HG03108 (cell line): Measurements from ENCODE around the gene CRELD1.
"Not testable (repeated sequence)": the region's sequence is repeated elsewhere in the genome, so short reads cannot be mapped to it uniquely, and the experiment has no call there.

Experiments
- ATAC-seq: cut with Tn5 transposase; IDR thresholded peaks from one replicate; pipeline ENCODE4 v1.9.1; 2021; ENCODE audit warnings: moderate library complexity; ENCODE audit not compliant: unreplicated experiment

CRELD1 gene, protein sequence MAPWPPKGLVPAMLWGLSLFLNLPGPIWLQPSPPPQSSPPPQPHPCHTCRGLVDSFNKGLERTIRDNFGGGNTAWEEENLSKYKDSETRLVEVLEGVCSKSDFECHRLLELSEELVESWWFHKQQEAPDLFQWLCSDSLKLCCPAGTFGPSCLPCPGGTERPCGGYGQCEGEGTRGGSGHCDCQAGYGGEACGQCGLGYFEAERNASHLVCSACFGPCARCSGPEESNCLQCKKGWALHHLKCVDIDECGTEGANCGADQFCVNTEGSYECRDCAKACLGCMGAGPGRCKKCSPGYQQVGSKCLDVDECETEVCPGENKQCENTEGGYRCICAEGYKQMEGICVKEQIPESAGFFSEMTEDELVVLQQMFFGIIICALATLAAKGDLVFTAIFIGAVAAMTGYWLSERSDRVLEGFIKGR

DNA sequence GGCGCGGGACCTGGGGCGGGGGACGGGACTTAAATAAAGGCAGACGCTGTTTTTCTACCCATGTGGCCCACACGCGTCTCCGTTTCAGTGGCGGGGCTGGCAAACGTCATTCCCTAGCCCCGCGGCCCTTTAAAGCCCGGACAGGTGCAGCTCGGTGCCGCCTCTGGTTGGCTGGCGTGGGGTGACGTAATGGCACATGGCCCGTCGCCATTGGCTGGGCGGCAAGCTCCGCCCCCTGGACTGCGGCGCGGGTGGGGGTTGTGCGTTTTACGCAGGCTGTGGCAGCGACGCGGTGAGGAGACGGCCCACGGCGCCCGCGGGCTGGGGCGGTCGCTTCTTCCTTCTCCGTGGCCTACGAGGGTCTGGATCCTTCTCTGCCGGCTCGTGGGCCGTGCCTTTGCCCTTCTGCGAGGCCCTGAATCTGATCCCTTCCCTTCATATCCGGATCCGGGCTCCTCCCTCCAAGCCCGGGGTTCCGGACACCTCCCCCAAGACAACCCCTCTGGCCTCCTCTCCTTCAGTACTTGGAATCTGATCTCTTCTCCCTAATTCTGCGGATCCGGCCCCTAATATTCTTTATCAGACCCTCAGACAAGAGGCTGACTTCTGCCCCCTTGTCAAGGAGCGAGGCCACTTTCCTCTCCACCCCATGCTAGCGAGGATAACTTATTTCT lies at the start of gene CRELD1:
Gene CRELD1 (plus strand): TSS at position 274 of the 674 bp plus-strand sequence. CDS start 605 bp downstream, outside the sequence.
- peak; percentile 89 for ATAC-seq

DNA sequence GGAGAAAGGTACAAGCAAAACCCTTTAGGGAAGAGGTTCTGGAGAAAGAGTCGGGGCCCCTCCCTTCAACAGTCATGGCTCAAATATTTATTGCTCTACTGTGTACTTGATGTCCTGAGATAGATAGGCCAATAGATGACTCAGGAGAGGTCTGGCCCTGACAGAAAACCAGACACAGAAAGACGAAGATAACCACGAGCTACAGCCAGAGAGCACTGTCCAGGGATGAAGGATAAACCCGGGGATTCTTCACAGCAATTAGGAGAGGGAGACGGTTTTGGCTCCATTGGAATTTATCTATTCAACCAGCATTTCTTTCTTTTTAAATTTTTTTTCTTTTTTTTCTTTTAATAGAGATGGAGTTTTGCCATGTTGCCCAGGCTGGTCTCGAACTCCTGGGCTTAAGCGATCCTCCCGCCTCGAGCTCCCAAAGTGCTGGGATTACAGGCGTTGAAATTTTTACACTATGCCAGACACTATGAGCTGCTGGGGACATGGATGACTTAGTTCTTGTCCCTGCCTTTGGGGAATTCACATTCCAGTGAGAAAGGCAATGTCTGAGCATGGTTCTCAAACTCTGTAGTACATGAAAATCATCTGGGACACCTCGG lies 49.0 kb upstream of the CRELD1 start:
- no peak for ATAC-seq

DNA sequence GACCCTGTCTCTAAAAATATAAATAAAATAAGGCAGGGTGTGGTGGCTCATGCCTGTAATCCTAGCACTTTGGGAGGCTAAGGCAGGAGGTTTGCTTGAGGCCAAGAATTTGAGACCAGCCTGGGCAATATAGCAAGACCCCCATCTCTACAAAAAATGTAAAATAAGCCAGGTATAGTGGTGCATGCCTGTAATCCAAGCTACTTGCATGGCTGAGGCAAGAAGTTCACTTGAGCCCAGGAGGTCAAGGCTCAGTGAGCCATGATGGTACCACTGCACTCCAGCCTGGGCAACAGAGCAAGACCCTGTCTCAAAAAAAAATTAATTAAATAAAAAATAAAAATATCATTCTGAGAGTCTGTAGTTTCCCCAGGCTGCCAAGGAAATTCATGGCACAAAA lies 47.3 kb upstream of the CRELD1 start:
- no peak for ATAC-seq

DNA sequence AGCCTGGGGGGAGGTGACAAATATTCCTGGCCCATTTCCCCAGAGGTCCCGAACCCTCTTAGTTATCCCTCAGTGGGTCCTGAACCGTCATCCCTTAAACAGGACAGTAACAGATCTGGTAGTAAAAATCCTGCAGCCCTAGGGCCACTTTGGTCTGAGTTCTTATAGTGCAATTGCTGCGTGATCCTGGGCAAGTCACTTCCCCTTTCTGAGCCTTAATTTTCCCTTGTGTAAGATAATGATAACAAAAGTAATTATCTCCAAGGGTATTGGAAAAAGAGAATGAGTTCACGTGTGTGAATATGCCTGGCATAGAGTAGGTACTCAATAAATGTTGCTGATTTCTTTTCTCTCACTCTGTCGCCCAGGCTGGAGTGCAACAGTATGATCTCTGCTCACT lies 46.2 kb upstream of the CRELD1 start:
- ATAC-seq = no peak

DNA sequence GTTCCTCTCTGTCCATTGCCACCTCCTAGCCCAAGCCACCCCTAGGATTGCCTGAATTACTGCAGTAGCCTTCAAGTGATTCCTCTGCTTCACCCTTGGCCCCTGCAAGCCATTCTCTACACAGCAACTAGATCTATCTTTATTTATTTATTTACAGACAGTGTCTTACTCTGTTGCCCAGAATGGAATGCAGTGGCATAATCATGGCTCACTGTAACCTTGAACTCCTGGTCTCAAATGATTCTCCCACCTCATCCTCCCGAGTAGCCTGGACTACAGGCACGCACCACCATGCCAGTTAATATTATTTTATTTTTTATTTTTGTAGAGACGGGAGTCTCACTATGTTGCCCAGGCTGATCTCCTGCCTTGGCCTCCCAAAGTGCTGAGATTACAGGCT lies 45.1 kb upstream of the CRELD1 start:
- ATAC-seq = no peak

DNA sequence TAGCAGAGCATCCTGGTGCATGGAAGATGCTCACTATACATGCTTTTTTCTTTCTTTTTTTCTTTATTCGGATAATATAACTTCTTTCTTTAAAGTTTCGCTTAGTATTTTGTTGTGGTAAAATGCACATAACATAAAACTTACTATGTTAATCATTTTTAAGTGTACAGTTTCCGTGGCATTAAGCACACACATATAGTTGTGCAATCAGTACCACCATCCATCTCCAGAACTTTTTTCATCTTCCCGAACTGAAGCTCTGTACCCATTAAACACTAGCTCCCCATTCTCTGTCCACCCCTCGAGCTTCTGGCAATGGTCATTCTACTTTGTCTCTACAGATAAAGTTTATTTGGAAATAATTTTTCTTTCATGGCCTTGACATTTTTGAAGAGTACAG lies 44.2 kb upstream of the CRELD1 start:
- no peak for ATAC-seq

DNA sequence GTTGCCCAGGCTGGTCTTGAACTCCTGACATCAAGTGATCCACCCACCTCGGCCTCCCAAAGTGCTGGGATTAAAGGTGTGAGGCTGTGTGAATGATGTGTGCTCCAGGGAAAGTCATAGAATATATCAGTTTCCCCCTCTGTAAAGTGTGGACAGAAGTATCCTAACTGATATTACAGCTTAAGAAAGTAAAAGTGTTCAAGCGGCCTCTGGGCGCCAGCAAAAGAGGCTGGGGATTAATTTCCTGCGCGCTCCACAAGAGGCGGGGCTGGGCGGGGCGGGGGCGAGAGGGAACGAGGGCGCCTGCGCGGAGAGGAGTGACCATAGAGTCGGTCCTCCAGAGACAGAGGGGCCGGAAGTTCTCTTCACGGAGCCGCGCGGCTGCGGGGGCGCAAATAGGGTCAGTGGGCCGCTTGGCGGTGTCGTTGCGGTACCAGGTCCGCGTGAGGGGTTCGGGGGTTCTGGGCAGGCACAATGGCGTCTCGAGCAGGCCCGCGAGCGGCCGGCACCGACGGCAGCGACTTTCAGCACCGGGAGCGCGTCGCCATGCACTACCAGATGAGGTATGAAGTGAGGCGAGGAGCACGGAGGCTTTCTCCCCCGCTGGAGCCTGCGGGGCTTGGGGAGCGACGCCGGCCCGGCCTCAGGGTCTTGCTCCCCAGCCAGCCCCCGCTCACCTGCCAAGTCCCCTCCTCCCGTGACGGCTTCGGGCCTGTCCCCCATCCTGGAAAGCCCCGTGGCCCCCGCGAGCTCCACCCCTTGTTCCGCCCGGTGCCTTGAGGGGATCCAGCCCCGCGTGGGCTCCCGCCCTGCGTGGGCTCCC lies 43.2 kb upstream of the CRELD1 start, which contains the start of gene JAGN1:
Gene JAGN1 (plus strand): TSS at position 362 of the 823 bp plus-strand sequence. CDS start 113 bp downstream, at position 475.
- ATAC-seq = peak; percentile 66

DNA sequence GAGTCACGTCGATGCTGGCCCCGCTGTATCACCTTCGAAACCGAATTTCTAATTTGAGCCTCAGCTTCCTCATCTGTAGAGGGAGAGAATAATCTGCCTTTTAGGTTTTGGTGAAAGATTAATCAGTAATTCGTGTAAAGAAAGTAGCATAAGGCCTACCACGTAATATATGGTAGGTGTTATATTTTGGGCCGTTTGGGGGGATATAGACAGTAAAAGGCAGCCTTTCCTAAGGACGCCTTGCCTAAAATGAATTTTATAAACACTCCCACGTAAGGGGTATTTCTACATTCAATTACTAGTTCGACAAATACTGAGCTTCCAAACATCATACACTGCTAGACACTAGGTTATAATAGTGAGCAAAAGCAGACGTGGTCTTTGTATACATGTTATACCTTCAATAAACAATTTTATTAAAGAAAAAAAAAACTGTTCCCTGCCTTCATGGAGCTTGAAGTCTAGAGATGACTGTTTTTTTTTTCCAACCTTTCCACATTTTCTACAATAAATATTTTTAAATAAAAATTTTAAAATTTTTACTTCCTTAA lies 42.5 kb upstream of the CRELD1 start:
- ATAC-seq = no peak

DNA sequence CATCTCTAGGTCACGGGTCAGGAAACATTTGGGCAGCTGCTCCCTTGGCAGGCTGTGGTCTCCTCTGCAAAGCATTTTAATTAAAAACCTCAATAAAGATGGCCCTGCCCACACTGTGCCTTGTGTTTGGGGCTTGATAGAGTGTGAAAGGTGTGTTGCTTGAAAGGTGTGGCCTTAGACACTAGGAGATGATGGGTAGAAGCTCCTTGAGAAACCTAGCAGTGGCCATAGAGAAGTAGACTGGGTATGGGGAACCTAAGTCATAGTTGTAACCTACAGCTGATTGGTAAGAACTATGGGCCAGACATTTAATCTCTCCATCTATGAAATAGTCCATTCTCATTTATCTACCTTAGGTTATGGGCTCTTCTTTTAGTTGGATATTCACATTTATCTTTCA lies 39.9 kb upstream of the CRELD1 start:
- no peak for ATAC-seq

DNA sequence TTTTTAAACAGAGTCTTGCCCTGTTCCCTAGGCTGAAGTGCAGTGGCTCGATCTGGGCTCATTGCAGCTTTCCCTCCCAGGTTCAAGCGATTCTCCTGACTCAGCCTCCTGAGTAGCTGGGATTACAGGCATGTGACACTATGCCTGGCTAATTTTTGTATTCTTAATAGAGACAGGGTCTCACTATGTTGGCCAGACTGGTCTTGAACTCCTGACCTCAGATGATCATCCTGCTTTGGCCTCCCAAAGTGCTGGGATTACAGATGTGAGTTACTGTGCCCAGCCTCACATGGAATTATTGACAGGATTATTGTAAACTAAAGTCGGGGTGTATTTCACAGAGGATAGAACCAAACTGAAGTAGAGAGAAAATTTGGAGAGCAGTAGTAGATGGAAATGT lies 37.9 kb upstream of the CRELD1 start:
- ATAC-seq = not testable (repeated sequence)

DNA sequence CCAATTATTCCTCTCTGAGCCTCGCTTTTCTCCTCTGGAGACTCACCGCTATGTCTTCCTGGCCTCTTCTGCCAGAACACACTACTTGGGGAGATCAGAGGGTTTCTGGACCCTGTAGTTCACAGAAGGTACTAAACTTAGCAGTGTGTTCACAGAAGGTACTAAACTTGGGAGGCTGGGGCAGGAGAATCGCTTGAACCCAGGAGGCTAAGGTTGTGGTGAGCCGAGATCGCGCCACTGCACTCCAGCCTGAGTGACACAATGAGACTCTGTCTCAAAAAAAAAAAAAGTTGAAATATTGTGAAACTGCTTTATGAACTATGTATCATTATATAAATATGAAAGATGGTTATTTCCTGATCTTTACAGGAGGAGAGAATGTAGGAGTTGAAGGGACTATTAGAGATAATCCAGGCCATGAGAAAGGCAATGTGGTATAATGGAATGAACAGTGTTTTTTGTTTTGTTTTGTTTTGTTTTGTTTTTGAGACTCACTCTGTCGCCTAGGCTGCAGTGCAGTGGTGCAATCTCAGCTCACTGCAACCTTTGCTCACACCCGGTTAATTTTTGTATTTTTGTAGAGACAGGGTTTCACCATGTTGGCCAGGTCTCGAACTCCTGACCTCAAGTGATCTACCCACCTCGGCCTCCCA lies 36.8 kb upstream of the CRELD1 start:
- ATAC-seq = not testable (repeated sequence)

DNA sequence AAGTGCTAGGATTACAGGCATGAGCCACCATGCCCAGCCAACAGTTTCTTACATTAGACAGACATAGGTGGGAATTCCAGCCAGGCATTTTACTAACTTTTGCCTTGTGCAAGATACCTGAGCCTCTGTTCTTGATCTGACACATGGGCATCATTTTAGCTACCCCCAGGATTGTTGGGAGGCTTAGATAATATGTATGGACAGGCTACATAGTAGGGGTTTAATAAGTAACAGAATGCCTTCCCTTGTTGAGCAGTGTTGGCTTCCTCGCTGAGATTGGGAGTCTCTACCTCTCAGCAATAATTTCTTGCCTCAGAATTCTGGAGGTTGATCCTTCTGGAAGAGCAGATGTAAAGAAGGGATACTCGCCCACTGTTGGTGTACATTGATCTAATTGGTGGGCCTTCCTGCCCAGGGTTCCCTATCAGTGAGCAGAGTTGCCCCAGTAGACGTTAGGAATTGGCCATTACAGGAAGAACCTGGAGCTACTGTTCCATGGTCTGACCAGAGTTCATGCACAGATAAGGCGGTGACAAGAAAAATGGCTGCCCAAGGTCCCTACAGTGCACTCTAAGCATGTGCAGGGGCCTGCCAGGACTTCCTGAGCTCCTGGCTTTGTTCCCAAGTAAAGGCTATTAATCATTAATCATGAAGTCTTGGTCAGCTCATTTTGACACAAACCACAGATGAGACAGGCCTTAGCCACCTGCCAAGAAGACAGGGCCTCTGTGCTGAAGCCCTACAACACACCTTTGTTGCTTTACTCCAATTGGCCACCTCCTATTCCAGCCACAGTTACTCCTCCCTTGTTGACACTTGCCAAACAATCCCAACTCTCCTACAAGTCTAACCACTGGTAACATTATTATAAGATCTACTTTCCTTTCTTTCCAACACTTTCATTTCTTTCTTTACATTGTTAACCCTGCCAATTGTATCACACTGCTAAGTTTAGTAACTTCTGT lies 35.9 kb upstream of the CRELD1 start:
- ATAC-seq = no peak

DNA sequence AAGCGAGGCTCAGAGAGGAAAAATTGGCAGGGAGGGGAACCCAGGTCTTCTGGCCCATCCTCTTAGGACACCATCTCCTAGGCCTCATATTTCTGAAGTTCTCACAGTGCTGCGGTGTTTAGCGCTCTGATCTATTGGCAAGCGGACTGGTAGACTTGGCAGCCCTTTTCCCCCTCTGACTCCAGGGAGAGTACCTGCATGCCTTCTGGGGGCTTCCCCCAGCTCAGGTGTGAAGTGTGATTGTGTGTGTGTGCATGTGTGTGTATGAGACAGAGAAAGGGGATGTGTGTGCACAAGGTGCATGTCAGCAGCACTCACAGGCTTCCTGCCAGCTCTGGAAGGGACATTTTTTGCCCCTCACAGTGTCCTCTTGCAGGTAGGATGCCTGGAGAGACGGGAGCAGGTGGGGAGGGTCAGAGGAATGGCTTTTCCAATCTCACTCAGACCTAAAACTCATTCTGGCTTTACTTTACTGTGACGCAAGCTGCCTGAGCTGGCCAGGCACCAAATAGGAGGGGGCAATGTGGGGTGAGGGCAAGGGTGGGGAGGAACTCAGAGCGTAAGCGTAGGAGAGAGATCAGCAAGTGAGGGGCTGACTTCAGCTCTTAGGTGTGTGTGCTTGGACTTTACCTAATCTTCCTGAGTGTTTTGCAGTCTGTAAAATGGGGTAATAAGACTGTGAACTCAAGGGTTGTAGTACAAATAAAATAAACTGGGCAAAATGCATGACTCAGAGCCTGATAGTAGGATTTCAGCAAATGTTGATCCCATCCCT lies 35.0 kb upstream of the CRELD1 start:
- ATAC-seq = no peak

DNA sequence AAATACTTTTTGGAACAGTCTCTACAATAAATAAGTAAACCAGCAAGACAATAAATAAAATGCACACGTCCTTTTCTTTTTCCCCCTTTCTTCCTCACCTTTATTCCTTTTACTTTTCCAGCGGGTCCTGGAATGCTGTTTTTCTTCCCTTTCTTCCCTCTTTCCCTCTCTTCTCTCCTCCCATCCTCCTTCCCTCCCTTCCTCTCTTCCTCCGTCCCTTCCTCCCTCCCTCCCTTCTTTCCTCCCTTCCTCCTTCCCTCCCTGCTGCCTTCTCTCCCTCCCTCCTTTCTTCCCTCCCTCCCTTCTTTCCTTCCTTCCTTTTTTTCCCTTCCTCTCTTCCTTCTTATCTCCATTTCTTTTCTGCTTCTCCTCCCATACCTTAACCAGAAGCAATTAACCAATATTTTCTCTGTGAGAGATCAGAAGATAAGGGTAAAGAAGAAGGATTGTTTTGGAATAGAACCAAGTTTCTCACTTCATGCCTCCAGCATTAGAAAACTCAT lies 34.3 kb upstream of the CRELD1 start:
- ATAC-seq = no peak

DNA sequence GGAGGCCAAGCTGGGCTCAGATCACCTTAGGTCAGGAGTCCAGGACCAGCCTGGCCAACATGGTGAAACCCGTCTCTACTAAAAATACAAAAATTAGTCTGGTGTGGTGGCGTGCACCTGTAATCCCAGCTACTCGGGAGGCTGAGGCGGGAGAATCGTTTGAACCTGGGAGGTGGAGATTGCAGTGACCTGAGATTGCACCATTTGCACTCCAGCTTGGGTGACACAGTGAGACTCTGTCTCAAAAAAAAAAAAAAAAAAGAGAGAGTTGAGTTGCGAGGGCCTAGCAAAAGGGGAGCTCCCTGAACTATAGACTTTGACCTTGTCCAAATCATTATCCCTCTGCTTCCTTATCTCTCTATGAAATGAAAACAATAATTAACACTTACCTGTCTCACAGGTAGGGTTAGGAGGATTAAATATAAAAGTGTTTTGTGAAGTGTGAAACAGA lies 32.6 kb upstream of the CRELD1 start:
- not testable (repeated sequence) for ATAC-seq

DNA sequence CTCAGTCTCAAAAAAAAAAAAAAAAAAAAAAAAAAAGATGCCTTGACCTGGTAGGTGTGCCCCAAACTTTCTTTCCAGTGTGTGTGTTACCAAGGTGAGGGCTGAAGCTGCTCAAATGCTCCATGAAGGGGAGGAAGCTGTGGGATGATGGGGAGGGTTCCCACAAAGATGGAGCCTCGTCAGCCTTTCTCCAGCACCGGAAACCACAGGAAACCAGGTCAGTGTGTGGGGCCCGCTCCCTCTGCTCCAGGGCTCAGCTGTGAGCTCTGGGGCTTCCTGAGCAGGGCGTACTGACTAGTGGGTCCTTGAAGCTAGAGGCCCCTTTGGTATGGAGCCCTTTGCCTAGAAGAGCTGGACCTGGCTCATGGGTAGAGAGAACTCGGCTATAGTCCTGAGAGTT lies 31.7 kb upstream of the CRELD1 start:
- ATAC-seq = no peak

DNA sequence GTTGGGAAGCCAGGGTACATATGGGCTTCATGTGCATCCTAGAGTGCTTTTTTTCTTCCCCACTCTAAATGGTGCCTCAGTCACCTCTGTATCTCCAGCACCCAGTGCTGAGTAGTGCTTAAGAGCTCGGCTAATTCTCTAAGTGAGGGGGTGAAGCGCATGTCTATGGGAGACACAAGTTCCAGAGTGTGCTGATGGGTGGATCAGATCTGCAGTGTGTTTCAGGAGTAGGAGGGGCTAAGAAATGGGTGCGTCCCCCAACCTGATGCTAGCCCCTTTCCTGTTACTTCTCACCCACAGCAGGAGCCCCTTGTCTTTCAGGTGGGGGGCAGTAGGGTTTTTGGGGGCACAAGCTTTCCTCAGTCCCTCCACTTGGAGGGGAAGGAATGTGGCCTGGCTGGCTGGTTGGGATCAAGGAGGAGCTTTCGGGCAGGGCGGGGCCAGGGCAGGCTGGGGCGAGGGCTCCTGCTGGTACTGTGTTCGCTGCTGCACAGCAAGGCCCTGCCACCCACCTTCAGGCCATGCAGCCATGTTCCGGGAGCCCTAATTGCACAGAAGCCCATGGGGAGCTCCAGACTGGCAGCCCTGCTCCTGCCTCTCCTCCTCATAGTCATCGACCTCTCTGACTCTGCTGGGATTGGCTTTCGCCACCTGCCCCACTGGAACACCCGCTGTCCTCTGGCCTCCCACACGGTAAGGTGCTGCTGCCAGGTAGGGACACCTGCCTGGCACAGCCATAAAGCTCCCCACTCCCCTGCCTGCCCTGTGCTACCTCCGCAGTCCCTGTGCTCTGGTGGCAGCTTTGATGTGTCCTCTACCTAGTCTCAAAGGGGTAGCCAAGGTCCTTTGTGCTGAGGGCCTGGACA lies 31.0 kb upstream of the CRELD1 start, which contains the start of gene IL17RE:
Gene IL17RE (plus strand): TSS at position 477 of the 866 bp plus-strand sequence. CDS start 85 bp downstream, at position 562.
- no peak for ATAC-seq
